Smooth muscle cell (in vitro differentiated cells): ENCODE data around the gene RCE1. TPM values are rescaled to one million over a fixed set of nuclear protein-coding genes. Genes with fewer than 3 reads are reported as not detected.

Experiments used
- DNase-seq: peaks from one replicate; lab custom pipeline; 2025; ENCODE audit not compliant: unreplicated experiment; lab: John Stamatoyannopoulos, UW
- H2AFZ ChIP-seq: fragments of 200-600 bp; sonication (generic); 2 replicates; pipeline ENCODE4 v1.6.0; 2016; ENCODE audit warnings: antibody characterized with exemption, low read depth, mild to moderate bottlenecking
- H3F3A ChIP-seq: fragments of 200-600 bp; sonication (generic); 2 replicates; pipeline ENCODE4 v1.6.0; 2017; ENCODE audit warnings: antibody characterized with exemption, low read depth
- H3K27ac ChIP-seq: fragments of 200-600 bp; sonication (generic); 2 replicates; pipeline ENCODE4 v1.5.1; 2016; ENCODE audit warnings: low read depth, mild to moderate bottlenecking
- H3K27me3 ChIP-seq: fragments of 200-600 bp; sonication (generic); 2 replicates; pipeline ENCODE4 v1.6.1; 2016; ENCODE audit warnings: low read depth, mild to moderate bottlenecking
- H3K36me3 ChIP-seq: fragments of 200-600 bp; sonication (generic); 2 replicates; pipeline ENCODE4 v1.5.1; 2016; ENCODE audit warnings: low read depth
- H3K4me1 ChIP-seq: fragments of 200-600 bp; sonication (generic); 2 replicates; pipeline ENCODE4 v1.5.1; 2016; ENCODE audit warnings: low read depth
- H3K4me2 ChIP-seq: fragments of 200-600 bp; sonication (generic); 2 replicates; pipeline ENCODE4 v1.6.0; 2016; ENCODE audit warnings: mild to moderate bottlenecking
- H3K4me3 ChIP-seq: fragments of 200-600 bp; sonication (generic); 2 replicates; pipeline ENCODE4 v1.5.1; 2016; ENCODE audit warnings: mild to moderate bottlenecking
- H3K79me2 ChIP-seq: fragments of 200-600 bp; sonication (generic); 2 replicates; pipeline ENCODE4 v1.6.0; 2016; ENCODE audit warnings: low read depth, mild to moderate bottlenecking
- H3K9ac ChIP-seq: fragments of 200-600 bp; sonication (generic); 2 replicates; pipeline ENCODE4 v1.6.0; 2016; ENCODE audit warnings: low read depth
- H3K9me3 ChIP-seq: fragments of 200-600 bp; sonication (generic); replicated peaks from 2 replicates; pipeline ENCODE4 v1.5.1; 2016; ENCODE audit warnings: low read depth
- H4K20me1 ChIP-seq: fragments of 200-600 bp; sonication (generic); 2 replicates; pipeline ENCODE4 v1.6.0; 2016; ENCODE audit warnings: low read depth
- WGBS: methylation state at CpG from one replicate; pipeline ENCODE4 v1.1.7; 2016; ENCODE audit warnings: low lambda C conversion rate; 5-methylcytosine and 5-hydroxymethylcytosine counted together
- polyA plus RNA-seq: library from polyadenylated mRNA; unstranded; fragments of >200 nt; fragmentation: Nextera tagmentation; extraction: Ambion mirVana; gene quantifications from 2 replicates; pipeline ENCODE4 v1.2.1, GENCODE V29; 2016
- total RNA-seq: library from RNA; depleted of rRNA; stranded (reverse); fragments of >200 nt; gene quantifications from 2 replicates; pipeline ENCODE4 v1.2.3, GENCODE V29; 2014
- TF ChIP-seq, protein P1 (sequence below): fragments of 200-600 bp; sonication (generic); IDR thresholded peaks from 2 replicates; pipeline ENCODE4 v1.5.1; 2017; ENCODE audit warnings: borderline replicate concordance, mild to moderate bottlenecking, antibody characterized with exemption; ENCODE audit not compliant: insufficient read depth, poor library complexity, severe bottlenecking

RCE1 gene
- total and polyA plus RNA-seq, 2 experiments from 2014 or later: 25.2 to 33.5 TPM

DNA sequence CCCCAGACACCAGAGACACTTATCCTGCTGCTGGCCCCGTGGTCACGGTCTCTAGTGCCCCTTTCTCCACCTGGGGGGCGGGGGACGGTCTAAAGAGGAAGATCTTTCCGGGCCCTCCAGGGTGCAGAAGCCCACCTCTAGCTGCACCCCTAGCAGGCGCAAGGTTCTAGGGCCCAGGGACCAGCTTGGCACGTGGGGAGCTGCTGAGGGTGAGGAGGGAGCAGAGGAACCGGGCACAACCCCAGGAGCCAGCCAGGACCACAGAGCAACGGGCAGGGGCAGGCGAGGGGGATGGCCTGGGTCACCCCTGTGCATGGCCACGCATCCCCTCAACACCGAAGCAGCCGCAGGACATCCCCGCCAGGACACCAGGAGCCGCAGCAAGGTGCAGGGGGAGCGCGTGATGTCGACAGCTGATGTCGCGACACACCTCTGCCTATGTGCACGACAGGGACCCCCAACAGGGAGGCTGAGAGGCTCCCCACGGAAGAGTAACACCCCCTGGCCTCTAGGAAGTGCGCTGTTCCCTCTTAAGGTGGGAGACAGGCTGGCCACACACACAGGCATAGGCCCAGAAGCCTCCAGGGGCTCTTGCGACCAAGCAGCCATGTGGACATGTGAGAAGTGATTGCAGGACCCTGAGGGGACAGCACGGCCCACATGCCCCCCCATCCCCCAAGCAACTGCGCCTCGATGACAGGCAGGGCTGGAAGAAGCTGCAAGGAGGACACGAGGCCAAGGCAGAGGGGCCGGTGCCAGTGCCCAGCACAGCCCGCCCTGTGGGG lies 18.7 kb downstream of the RCE1 start:
- Histone ChIP-seq H3K36me3 (no peaks in the 10 kb centered on the region), H3K9me3 (no peaks in the 10 kb centered on the region), H2AFZ (no peak overlapping the region), H3K79me2 (peaks cover 3% of the 10 kb centered on the region), H3K9ac (no peak overlapping the region), H3K27me3 (no peaks in the 10 kb centered on the region), H3K4me1 (no peaks in the 10 kb centered on the region), H4K20me1 (no peaks in the 10 kb centered on the region), H3K27ac (no peak overlapping the region), H3K4me2 (no peak overlapping the region), H3F3A (no peaks in the 10 kb centered on the region), H3K4me3 (no peak overlapping the region)
- DNase-seq: no peak
- 94% methylated on average over 30 of the region's 30 CpGs for WGBS
- TF ChIP-seq, protein P1, sequence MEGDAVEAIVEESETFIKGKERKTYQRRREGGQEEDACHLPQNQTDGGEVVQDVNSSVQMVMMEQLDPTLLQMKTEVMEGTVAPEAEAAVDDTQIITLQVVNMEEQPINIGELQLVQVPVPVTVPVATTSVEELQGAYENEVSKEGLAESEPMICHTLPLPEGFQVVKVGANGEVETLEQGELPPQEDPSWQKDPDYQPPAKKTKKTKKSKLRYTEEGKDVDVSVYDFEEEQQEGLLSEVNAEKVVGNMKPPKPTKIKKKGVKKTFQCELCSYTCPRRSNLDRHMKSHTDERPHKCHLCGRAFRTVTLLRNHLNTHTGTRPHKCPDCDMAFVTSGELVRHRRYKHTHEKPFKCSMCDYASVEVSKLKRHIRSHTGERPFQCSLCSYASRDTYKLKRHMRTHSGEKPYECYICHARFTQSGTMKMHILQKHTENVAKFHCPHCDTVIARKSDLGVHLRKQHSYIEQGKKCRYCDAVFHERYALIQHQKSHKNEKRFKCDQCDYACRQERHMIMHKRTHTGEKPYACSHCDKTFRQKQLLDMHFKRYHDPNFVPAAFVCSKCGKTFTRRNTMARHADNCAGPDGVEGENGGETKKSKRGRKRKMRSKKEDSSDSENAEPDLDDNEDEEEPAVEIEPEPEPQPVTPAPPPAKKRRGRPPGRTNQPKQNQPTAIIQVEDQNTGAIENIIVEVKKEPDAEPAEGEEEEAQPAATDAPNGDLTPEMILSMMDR: no peak

DNA sequence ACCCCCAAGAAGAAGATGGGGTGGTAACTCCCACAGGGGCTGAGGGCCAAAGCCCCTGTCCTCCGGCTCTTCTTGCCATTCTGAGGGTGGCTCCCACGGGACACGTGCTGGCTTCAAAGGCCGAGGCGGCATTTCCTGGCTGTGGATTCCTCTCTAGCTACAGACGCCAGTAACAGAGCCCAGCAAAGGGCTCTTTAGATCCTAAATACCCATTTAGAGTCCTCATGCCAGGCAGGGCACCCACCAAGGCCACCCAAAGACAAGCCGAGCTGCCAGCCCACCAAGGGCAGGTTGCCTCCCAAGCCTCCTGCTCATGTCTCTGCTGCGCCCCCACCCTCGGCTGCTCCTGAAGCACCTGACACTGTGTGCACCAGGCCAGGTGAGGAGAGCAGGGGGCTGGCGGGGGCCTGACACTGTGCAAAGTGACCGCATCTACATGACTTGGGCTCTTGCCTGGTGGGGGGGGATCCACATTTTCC lies 19.4 kb downstream of the RCE1 start:
- Histone ChIP-seq H2AFZ (no peak overlapping the region), H3K27ac (no peak overlapping the region), H3K4me3 (no peak overlapping the region), H3K4me1 (no peaks in the 10 kb centered on the region), H3K27me3 (no peaks in the 10 kb centered on the region), H3K36me3 (no peaks in the 10 kb centered on the region), H3F3A (no peaks in the 10 kb centered on the region), H3K9me3 (no peaks in the 10 kb centered on the region), H3K4me2 (no peak overlapping the region), H3K79me2 (peaks cover 1% of the 10 kb centered on the region), H3K9ac (no peak overlapping the region), H4K20me1 (no peaks in the 10 kb centered on the region)
- WGBS: 93% methylated on average over 11 of the region's 11 CpGs
- TF ChIP-seq, protein P1: no peak
- DNase-seq: no peak

DNA sequence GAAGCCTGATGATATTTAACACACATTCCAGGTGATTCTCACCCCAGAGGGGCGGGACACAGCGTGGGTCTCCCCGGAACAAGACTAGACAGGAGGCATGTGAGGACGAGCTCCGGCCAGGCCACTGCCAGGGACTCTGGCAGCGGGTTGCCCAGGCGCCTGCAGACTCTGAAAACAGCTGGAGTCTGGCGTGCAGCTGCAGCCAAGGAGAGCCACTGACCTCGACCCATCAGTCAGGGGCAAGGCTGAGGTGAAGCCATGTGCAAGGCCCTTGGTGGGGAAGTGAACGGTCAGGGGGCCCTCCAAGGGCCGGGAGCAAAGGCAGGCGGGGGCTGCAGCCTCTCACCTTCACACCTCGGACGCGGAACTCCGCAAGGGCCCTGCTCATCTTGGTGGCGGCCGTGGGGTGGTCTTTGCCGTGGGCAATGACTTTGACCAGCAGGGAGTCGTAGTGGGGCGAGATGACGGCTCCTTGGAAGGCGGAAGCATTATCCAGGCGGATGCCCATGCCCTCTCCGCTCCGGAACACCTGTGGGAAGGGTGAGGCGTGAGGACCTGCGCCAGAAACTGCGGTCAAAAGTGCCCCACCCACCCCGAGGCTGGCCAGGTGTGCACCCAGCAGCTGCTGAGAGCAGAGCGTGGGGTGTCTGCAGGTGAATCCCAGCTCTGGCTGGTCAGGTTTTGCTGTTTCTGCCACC lies 20.3 kb downstream of the RCE1 start:
- no peak for DNase-seq
- TF ChIP-seq, protein P1: no peak
- no peaks in the 10 kb centered on the region for H4K20me1 ChIP-seq
- no peaks in the 10 kb centered on the region for H3K79me2 ChIP-seq
- no peak overlapping the region for H3K9ac ChIP-seq
- WGBS: 94% methylated on average over 31 of the region's 31 CpGs
- no peak overlapping the region for H3K4me2 ChIP-seq
- H3K27me3 ChIP-seq: no peaks in the 10 kb centered on the region
- H3K4me1 ChIP-seq: no peaks in the 10 kb centered on the region
- H3K4me3 ChIP-seq: no peak overlapping the region
- no peaks in the 10 kb centered on the region for H3K9me3 ChIP-seq
- no peak overlapping the region for H3K27ac ChIP-seq
- no peaks in the 10 kb centered on the region for H3F3A ChIP-seq
- no peaks in the 10 kb centered on the region for H3K36me3 ChIP-seq
- no peak overlapping the region for H2AFZ ChIP-seq
